Neural progenitor cell (in vitro differentiated cells): ENCODE measurements around the gene RAPH1. TPM values are rescaled to one million over a fixed set of nuclear protein-coding genes. Genes with fewer than 3 reads are reported as not detected.

Source experiments
- DNase-seq: peaks from one replicate; pipeline ENCODE4 v3.0.0-alpha.2; 2016; ENCODE audit warnings: low spot score
- H2AFZ ChIP-seq: fragments of 200-600 bp; sonication (generic); replicated peaks from 2 replicates; pipeline ENCODE4 v1.6.1; 2016; ENCODE audit warnings: antibody characterized with exemption
- H3F3A ChIP-seq: fragments of 200-600 bp; sonication (generic); 2 replicates; pipeline ENCODE4 v1.6.1; 2016; ENCODE audit warnings: antibody characterized with exemption, low read depth
- H3K27ac ChIP-seq: fragments of 200-600 bp; sonication (generic); 2 replicates; pipeline ENCODE4 v1.5.1; 2016; ENCODE audit warnings: mild to moderate bottlenecking
- H3K27me3 ChIP-seq: fragments of 200-600 bp; sonication (generic); 2 replicates; pipeline ENCODE4 v1.6.1; 2016; ENCODE audit warnings: mild to moderate bottlenecking, moderate library complexity
- H3K36me3 ChIP-seq: fragments of 200-600 bp; sonication (generic); 2 replicates; pipeline ENCODE4 v1.5.1; 2016
- H3K4me1 ChIP-seq: fragments of 200-600 bp; sonication (generic); 2 replicates; pipeline ENCODE4 v1.6.1; 2016; ENCODE audit warnings: mixed run types
- H3K4me2 ChIP-seq: fragments of 200-600 bp; sonication (generic); 2 replicates; pipeline ENCODE4 v1.6.1; 2016
- H3K4me3 ChIP-seq: fragments of 200-600 bp; sonication (generic); 2 replicates; pipeline ENCODE4 v1.5.1; 2016
- H3K79me2 ChIP-seq: fragments of 200-600 bp; sonication (generic); 2 replicates; pipeline ENCODE4 v1.6.1; 2016; ENCODE audit warnings: low read depth
- H3K9ac ChIP-seq: fragments of 200-600 bp; sonication (generic); 2 replicates; pipeline ENCODE4 v1.6.1; 2016
- H3K9me3 ChIP-seq: fragments of 200-600 bp; sonication (generic); 2 replicates; pipeline ENCODE4 v1.5.1; 2016; ENCODE audit warnings: low read depth
- H4K20me1 ChIP-seq: fragments of 200-600 bp; sonication (generic); 2 replicates; pipeline ENCODE4 v1.6.1; 2016; ENCODE audit warnings: low read depth
- H3K27ac Mint-ChIP-seq: 3 replicates; pipeline ENCODE4 v1.8.0; 2021; ENCODE audit warnings: mixed read lengths
- H3K27me3 Mint-ChIP-seq: 2 replicates; pipeline ENCODE4 v1.8.0; 2022; ENCODE audit warnings: low read depth, mild to moderate bottlenecking, inconsistent platforms, moderate library complexity, mixed read lengths; ENCODE audit not compliant: insufficient read depth
- H3K36me3 Mint-ChIP-seq: 3 replicates; pipeline ENCODE4 v1.8.0; 2021; ENCODE audit warnings: mixed read lengths
- H3K4me1 Mint-ChIP-seq: 3 replicates; pipeline ENCODE4 v1.8.0; 2021; ENCODE audit warnings: mixed read lengths
- H3K4me3 Mint-ChIP-seq: 3 replicates; pipeline ENCODE4 v1.8.0; 2021; ENCODE audit warnings: mild to moderate bottlenecking, moderate library complexity, mixed read lengths
- H3K9me3 Mint-ChIP-seq: 3 replicates; pipeline ENCODE4 v1.8.0; 2020; ENCODE audit warnings: mixed read lengths
- EZH2 ChIP-seq: fragments of 200-600 bp; sonication (generic); IDR thresholded peaks from 2 replicates; pipeline ENCODE4 v1.6.1; 2017; ENCODE audit warnings: antibody characterized with exemption, mild to moderate bottlenecking, moderate library complexity
- EZH2phosphoT487 ChIP-seq: fragments of 200-600 bp; sonication (generic); IDR thresholded peaks from 2 replicates; pipeline ENCODE4 v1.6.1; 2017; ENCODE audit warnings: antibody characterized with exemption
- total RNA-seq: library from RNA; depleted of rRNA; stranded (reverse); fragments of >200 nt; gene quantifications from 2 replicates; pipeline ENCODE4 v1.2.3, GENCODE V29; 2015; ENCODE audit warnings: low replicate concordance
- TF ChIP-seq, protein P1 (sequence below): fragments of 200-600 bp; sonication (generic); IDR thresholded peaks from 2 replicates; pipeline ENCODE4 v1.5.1; 2017; ENCODE audit warnings: antibody characterized with exemption, mild to moderate bottlenecking

RAPH1 gene
- total RNA-seq, 1 donor from 2014 or later, result 11.2 TPM

GRCh38 chr2:203463266-203463678, 71.8 kb downstream of the RAPH1 start:
- Histone ChIP-seq H3K27me3 (no peaks in the 10 kb centered on the region), H3K9ac (no peak overlapping the region), H3K36me3 (peaks cover 6% of the 10 kb centered on the region), H4K20me1 (peaks cover 5% of the 10 kb centered on the region), H3K4me3 (no peak overlapping the region), H2AFZ (no peak overlapping the region), H3K27ac (no peak overlapping the region), H3K4me2 (no peak overlapping the region), H3F3A (no peaks in the 10 kb centered on the region), H3K4me1 (peaks cover 4% of the 10 kb centered on the region), H3K9me3 (no peaks in the 10 kb centered on the region), H3K79me2 (no peaks in the 10 kb centered on the region)
- peak; percentile 14 for DNase-seq
- Mint-ChIP-seq H3K4me3 (no peak overlapping the region), H3K27ac (no peak overlapping the region), H3K4me1 (no peaks in the 10 kb centered on the region), H3K27me3 (no peaks in the 10 kb centered on the region), H3K9me3 (no peaks in the 10 kb centered on the region), H3K36me3 (peaks cover 9% of the 10 kb centered on the region)
- TF ChIP-seq, protein P1, sequence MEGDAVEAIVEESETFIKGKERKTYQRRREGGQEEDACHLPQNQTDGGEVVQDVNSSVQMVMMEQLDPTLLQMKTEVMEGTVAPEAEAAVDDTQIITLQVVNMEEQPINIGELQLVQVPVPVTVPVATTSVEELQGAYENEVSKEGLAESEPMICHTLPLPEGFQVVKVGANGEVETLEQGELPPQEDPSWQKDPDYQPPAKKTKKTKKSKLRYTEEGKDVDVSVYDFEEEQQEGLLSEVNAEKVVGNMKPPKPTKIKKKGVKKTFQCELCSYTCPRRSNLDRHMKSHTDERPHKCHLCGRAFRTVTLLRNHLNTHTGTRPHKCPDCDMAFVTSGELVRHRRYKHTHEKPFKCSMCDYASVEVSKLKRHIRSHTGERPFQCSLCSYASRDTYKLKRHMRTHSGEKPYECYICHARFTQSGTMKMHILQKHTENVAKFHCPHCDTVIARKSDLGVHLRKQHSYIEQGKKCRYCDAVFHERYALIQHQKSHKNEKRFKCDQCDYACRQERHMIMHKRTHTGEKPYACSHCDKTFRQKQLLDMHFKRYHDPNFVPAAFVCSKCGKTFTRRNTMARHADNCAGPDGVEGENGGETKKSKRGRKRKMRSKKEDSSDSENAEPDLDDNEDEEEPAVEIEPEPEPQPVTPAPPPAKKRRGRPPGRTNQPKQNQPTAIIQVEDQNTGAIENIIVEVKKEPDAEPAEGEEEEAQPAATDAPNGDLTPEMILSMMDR, result no peak
- TF ChIP-seq EZH2, result no peak
- TF ChIP-seq EZH2phosphoT487, result no peak

DNA sequence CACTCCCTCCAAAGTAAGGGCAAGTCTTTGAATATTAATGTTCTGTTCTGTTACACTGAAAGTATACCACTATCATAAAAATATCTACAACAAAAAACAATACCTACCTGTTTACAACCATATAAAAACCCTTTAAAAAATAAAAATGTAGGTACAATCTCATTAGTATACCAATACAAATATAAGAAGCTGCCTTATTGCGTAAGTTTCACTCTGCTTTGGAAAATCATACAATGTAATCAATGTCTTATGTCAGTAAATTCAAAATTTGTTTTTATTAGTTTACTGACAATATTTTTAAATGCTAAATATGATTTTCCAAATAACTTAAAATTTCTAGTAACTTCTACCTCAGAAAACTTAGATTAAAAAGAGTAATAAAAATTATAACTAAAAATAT, 72.8 kb downstream of the RAPH1 start:
- H3K27ac Mint-ChIP-seq, result no peak overlapping the region
- H2AFZ ChIP-seq, result no peak overlapping the region
- TF ChIP-seq, protein P1, result no peak

DNA sequence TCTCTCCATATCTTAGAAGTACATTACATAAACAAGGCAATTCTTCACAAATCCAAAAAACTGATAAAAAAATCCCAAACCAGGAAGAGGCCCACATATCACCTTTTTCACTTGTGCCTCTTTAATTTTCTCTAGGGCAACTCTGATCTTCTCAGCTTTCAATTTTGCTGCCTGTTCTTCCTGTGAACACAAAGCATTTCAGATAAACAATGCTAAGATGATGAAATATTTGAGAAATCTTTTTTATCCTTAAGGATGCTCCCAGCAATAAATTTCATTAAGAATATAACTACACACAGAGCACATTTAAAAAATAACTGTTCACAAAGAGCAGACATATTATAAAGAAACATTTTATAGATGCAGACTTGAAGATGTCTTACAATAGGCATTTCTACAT, 73.4 kb downstream of the RAPH1 start:
- H3K9me3 Mint-ChIP-seq, result no peaks in the 10 kb centered on the region
- H3F3A ChIP-seq, result no peaks in the 10 kb centered on the region
- H3K36me3 Mint-ChIP-seq, result peaks cover 12% of the 10 kb centered on the region
- no peak overlapping the region for H3K9ac ChIP-seq
- H3K4me1 ChIP-seq, result peaks cover 4% of the 10 kb centered on the region
- H3K4me1 Mint-ChIP-seq, result no peaks in the 10 kb centered on the region
- TF ChIP-seq EZH2, result no peak
- TF ChIP-seq EZH2phosphoT487, result no peak
- TF ChIP-seq, protein P1, result no peak
- no peaks in the 10 kb centered on the region for H3K9me3 ChIP-seq
- DNase-seq, result no peak
- peaks cover 5% of the 10 kb centered on the region for H4K20me1 ChIP-seq
- peaks cover 6% of the 10 kb centered on the region for H3K36me3 ChIP-seq
- H3K27ac ChIP-seq, result no peak overlapping the region
- H3K27ac Mint-ChIP-seq, result no peak overlapping the region
- no peak overlapping the region for H3K4me3 ChIP-seq
- H2AFZ ChIP-seq, result no peak overlapping the region
- H3K27me3 ChIP-seq, result no peaks in the 10 kb centered on the region
- H3K27me3 Mint-ChIP-seq, result no peaks in the 10 kb centered on the region
- H3K79me2 ChIP-seq, result no peaks in the 10 kb centered on the region
- H3K4me3 Mint-ChIP-seq, result no peak overlapping the region
- H3K4me2 ChIP-seq, result no peak overlapping the region

More for the DNA sequence above, 72.8 kb downstream of the RAPH1 start:
- DNase-seq, result no peak
- Histone ChIP-seq H3K4me2 (no peak overlapping the region), H3K27ac (no peak overlapping the region), H3K9me3 (no peaks in the 10 kb centered on the region), H3K27me3 (no peaks in the 10 kb centered on the region), H3K36me3 (peaks cover 6% of the 10 kb centered on the region), H3K9ac (no peak overlapping the region), H4K20me1 (peaks cover 5% of the 10 kb centered on the region), H3K4me3 (no peak overlapping the region), H3K79me2 (no peaks in the 10 kb centered on the region), H3F3A (no peaks in the 10 kb centered on the region), H3K4me1 (peaks cover 4% of the 10 kb centered on the region)
- Mint-ChIP-seq H3K9me3 (no peaks in the 10 kb centered on the region), H3K4me3 (no peak overlapping the region), H3K36me3 (peaks cover 12% of the 10 kb centered on the region), H3K4me1 (no peaks in the 10 kb centered on the region), H3K27me3 (no peaks in the 10 kb centered on the region)
